LNCaP clone FGC (cell line): Measurements from ENCODE around the gene RGL1.

Experiments used
- DNase-seq: peaks from one replicate; pipeline ENCODE4 v3.0.0-alpha.2; 2011; ENCODE audit warnings: low read depth
- H3K4me3 ChIP-seq: 2 replicates; pipeline ENCODE4 v1.5.1; 2011; ENCODE audit warnings: mild to moderate bottlenecking, low read depth, low read length, control low read depth
- CTCF ChIP-seq: IDR thresholded peaks from 2 replicates; pipeline ENCODE4 v1.5.1; 2012; ENCODE audit warnings: mild to moderate bottlenecking; ENCODE audit not compliant: control insufficient read depth, insufficient read depth; ENCODE audit errors: extremely low read depth

RGL1 gene

DNA sequence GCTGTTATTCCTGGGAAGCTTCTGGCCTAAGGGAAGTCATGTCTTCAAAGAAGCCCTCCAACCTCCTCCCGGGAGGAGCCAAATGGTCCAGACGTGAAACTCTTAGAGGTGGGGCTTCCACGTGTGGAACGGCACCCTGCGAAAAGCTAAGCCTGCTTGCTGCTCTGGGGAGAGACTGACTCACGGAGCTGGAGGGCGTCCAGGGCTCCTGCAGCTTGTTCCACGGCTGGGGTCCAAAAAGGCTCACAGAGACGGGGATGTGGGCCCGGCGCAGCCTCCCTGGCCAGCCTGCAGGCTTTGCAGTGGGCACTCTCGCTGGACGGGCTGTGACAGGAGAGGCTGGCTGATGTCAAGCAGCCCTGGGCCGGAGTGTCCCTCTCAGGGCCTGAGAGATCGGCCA is 127.5 kb downstream of the RGL1 start:
- DNase-seq = no peak
- H3K4me3 ChIP-seq = no peak overlapping the region
- no peak for TF ChIP-seq CTCF

DNA sequence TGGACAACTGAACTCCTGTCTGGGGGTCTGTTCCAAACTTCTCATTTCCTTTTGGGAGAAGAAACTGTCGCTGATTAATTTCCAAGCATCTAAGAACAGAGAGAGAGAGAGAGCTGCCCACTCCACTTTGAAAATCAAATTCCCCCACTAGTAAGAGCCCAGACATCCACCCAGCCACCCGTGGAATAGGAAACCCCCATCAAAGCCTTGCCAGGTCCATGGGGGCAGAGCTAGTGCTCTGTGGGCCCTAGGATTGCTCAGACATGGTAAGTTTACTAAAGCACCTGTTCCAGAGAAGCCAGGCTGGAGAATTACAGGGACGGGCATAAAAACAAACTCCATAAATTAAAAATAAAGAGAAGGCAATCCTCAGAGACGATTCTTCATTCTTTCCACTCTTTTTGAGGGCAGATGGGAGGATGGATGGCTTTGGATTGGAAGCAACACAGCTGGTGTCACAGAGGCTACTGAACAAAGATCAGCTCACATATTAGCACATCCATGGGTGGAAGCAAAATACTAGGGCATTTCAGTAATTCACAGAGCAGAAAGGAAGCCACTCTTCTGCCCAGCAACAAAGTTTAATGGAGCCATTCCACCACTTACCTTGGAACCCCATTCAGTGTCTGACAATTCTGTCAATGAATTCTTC is 128.7 kb downstream of the RGL1 start:
- no peak for TF ChIP-seq CTCF
- no peak for DNase-seq
- no peak overlapping the region for H3K4me3 ChIP-seq

DNA sequence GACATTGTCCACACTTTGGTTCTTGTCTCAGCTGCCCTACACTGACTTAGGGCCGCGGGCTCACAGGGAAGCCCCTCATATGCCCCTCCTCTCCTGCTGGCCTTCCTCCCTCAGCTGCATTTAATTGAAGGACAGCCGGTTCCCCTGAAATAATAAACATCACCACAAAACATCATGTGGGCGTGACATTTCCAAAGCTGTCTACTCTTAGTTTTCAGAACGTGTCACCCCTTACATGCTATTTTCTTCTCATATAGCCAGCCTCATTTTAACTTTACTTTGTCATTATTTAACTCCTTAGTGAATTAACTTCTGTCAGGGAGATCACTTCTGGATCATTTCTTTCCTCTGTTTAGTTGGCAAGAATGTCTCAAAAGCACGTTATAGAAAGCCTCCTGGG is 129.4 kb downstream of the RGL1 start:
- no peak for DNase-seq
- H3K4me3 ChIP-seq = no peak overlapping the region
- TF ChIP-seq CTCF = no peak

DNA sequence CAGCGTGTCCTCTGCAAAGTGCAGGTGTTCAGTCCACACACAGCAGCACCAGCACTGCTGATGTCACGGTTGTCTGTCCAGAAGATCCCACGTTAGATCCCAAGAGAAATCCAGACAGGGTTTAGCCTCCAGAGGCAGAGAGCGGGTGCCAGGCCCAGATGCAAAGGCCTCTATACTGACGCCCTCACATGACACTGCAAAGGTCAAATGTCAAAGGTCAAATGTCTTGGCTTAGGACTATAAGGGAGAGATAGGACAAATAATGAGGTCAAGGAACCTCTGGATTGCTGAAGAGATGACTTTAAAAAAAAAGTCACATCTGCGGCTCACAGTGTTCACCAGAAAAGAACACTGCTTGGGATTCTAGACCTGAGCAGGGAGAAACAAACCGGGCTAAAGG is 131.1 kb downstream of the RGL1 start:
- no peak for DNase-seq
- no peak overlapping the region for H3K4me3 ChIP-seq
- no peak for TF ChIP-seq CTCF

DNA sequence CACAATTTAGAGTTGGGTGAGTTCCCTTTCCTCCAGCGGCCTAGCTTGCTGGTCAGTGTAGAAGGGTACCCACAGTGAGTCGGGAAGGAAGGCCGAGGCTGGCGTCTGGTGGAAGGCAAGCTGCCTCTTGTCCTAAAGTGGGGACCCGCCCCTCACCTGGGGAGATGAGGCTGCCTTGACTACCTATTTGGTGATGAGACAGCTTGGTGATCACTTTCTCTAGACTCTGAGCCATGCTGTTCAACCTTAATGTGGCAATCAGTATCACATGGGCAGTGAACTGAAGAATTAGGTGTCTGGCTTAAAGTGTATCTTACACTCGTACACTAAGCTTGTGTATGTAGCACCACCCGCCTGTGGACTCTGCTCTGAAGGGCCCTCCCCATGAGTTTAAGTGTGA is 131.9 kb downstream of the RGL1 start:
- H3K4me3 ChIP-seq = no peak overlapping the region
- no peak for TF ChIP-seq CTCF
- no peak for DNase-seq

DNA sequence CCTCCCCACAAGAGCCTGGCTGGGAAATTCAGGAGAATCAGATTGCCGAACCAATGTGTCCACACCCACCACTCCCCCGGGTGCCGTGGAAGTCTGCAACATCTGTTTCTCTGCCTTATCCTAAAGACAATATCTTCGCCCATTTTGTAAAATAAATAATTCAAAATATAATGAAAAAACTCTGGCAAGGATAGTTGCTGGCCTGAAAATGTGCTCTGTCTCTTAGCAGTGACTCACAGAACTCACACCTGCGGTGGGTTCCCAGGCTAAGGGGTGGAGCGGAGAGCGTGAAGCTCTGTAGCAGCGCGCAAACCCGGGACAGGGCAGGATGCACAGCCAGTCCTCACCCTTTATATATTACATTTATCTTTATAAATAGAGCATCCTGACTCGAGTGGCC is 132.7 kb downstream of the RGL1 start:
- no peak for TF ChIP-seq CTCF
- DNase-seq = no peak
- no peak overlapping the region for H3K4me3 ChIP-seq

- DNase-seq = no peak
- no peak overlapping the region for H3K4me3 ChIP-seq
- TF ChIP-seq CTCF = no peak
These were observed 136.1 kb downstream of the RGL1 start for GRCh38 chr1:183941001-183941400.
